Right renal cortex interstitium (tissue), 3 donors: ENCODE measurements around the gene CTU1. TPM values are rescaled to one million over a fixed set of nuclear protein-coding genes. Genes with fewer than 3 reads are reported as not detected.

Source experiments
- polyA plus RNA-seq, 3 donors: library from polyadenylated mRNA; unstranded; fragments of 120-200 nt; gene quantifications; one replicate each; pipeline ENCODE4 v1.2.1, GENCODE V29; 2013; ENCODE audit not compliant: insufficient read length in 3 of 3

CTU1 gene
- polyA plus RNA-seq, 3 donors, result 2.2 to 2.8 (median 2.4) TPM

Other genes with a start within 250 kb of the CTU1 start
- under 1 TPM; 0.18 to 0.22 (median 0.21) TPM for gene KLK2, start 235.0 kb downstream of the CTU1 start, polyA plus RNA-seq
- not detected for gene KLK4, start 197.0 kb downstream of the CTU1 start, polyA plus RNA-seq
- 1 to 10 TPM; 1.6 to 2.7 (median 2.0) TPM for gene KLK5, start 155.4 kb downstream of the CTU1 start, polyA plus RNA-seq
- 10 to 100 TPM; 34.4 to 49.0 (median 41.2) TPM for gene KLK6, start 138.8 kb downstream of the CTU1 start, polyA plus RNA-seq
- gene KLK7, start 124.5 kb downstream of the CTU1 start, polyA plus RNA-seq, result 1 to 10 TPM; 4.0 to 9.4 (median 5.5) TPM
- gene KLK8, start 106.8 kb downstream of the CTU1 start, polyA plus RNA-seq, result 1 to 10 TPM; 1.2 to 1.9 (median 1.4) TPM
- gene KLK10, start 88.7 kb downstream of the CTU1 start, polyA plus RNA-seq, result under 1 TPM; 0.15 to 0.19 (median 0.18) TPM
- under 1 TPM; 0.16 to 0.24 (median 0.22) TPM for gene KLK11, start 81.8 kb downstream of the CTU1 start, polyA plus RNA-seq
- not detected for gene KLK12, start 73.4 kb downstream of the CTU1 start, polyA plus RNA-seq
- under 1 TPM; 0.33 to 0.72 (median 0.62) TPM for gene KLK13, start 43.3 kb downstream of the CTU1 start, polyA plus RNA-seq
- under 1 TPM; 0.14 to 0.17 (median 0.15) TPM for gene KLK14, start 25.5 kb downstream of the CTU1 start, polyA plus RNA-seq
- 1 to 10 TPM; 1.3 to 1.6 (median 1.3) TPM for gene SIGLEC9, start 16.5 kb upstream of the CTU1 start, polyA plus RNA-seq
- under 1 TPM; 0.36 to 0.74 (median 0.42) TPM for gene SIGLEC7, start 33.9 kb upstream of the CTU1 start, polyA plus RNA-seq
- gene CD33, start 116.7 kb upstream of the CTU1 start, polyA plus RNA-seq, result 1 to 10 TPM; 1.2 to 1.6 (median 1.5) TPM
- not detected for gene SIGLECL1, start 142.7 kb upstream of the CTU1 start, polyA plus RNA-seq
- 1 to 10 TPM; 2.7 to 3.7 (median 3.2) TPM for gene IGLON5, start 203.2 kb upstream of the CTU1 start, polyA plus RNA-seq
- 1 to 10 TPM; 3.5 to 4.4 (median 3.8) TPM for gene VSIG10L, start 233.7 kb upstream of the CTU1 start, polyA plus RNA-seq